CD4-positive, alpha-beta T cell (primary cell): ENCODE results near the gene DCBLD2. TPM values are rescaled to one million over a fixed set of nuclear protein-coding genes. Genes with fewer than 3 reads are reported as not detected.

Experiments used
- ATAC-seq: fragments of 200-7000 bp; cut with Tn5 transposase; one replicate; pipeline ENCODE4 v1.10.0; 2022; ENCODE audit warnings: mild to moderate bottlenecking; ENCODE audit not compliant: poor library complexity
- CTCF ChIA-PET: fragments of 350-600 bp; sonication (Branson Sonifier 250); formaldehyde crosslinking; loops from one replicate; lab custom pipeline; 2021; ENCODE audit warnings: antibody characterized with exemption, inconsistent platforms; lab: Charles Lee
- POLR2A ChIA-PET: fragments of 350-600 bp; sonication (Branson Sonifier 250); formaldehyde crosslinking; loops from one replicate; lab custom pipeline; 2021; ENCODE audit warnings: antibody characterized with exemption, inconsistent platforms; lab: Charles Lee
- DNase-seq, 14 experiments: peaks; one replicate each; pipeline ENCODE4 v3.0.0-alpha.2; 2013 to 2020; ENCODE audit warnings: mixed read lengths in 2 of 14
- H3K27ac ChIP-seq, 2 donors: one replicate each; pipeline versions ENCODE4 v1.5.1 to v1.7.0; 2013; ENCODE audit warnings: low read length in 2 of 2, low read depth in 1 of 2, mild to moderate bottlenecking in 1 of 2
- H3K27me3 ChIP-seq, 2 experiments: 1 replicate in 1 of 2; 2 replicates in 1 of 2; pipeline versions ENCODE4 v1.6.1 to v1.7.0; 2013; ENCODE audit warnings: low read length in 2 of 2, control low read depth in 1 of 2, mild to moderate bottlenecking in 1 of 2, moderate library complexity in 1 of 2; ENCODE audit not compliant: insufficient read depth in 2 of 2, control insufficient read depth in 1 of 2
- H3K36me3 ChIP-seq: one replicate; pipeline ENCODE4 v1.6.1; 2013; ENCODE audit warnings: low read length, control low read depth; ENCODE audit not compliant: insufficient read depth
- H3K4me1 ChIP-seq: one replicate; pipeline ENCODE4 v1.6.1; 2013; ENCODE audit warnings: low read length, control low read depth; ENCODE audit not compliant: insufficient read depth
- H3K4me3 ChIP-seq: one replicate; pipeline ENCODE4 v1.5.1; 2013; ENCODE audit warnings: mild to moderate bottlenecking, low read length, moderate library complexity
- H3K9me3 ChIP-seq, 2 experiments: 1 replicate in 1 of 2; 2 replicates in 1 of 2; pipeline versions ENCODE4 v1.6.1 to v1.7.0; 2013; ENCODE audit warnings: low read length in 2 of 2, mild to moderate bottlenecking in 2 of 2, control low read depth in 1 of 2, moderate library complexity in 1 of 2; ENCODE audit not compliant: control insufficient read depth in 1 of 2, insufficient read depth in 1 of 2
- H3K27ac Mint-ChIP-seq: one replicate; pipeline ENCODE4 v1.8.0; 2020; ENCODE audit warnings: mixed read lengths
- H3K27me3 Mint-ChIP-seq: one replicate; pipeline ENCODE4 v1.8.0; 2021; ENCODE audit warnings: mixed read lengths
- H3K36me3 Mint-ChIP-seq: one replicate; pipeline ENCODE4 v1.8.0; 2021; ENCODE audit warnings: low read depth, mixed read lengths
- H3K4me1 Mint-ChIP-seq: one replicate; pipeline ENCODE4 v1.8.0; 2021; ENCODE audit warnings: low read depth, mixed read lengths
- H3K4me3 Mint-ChIP-seq: one replicate; pipeline ENCODE4 v1.8.0; 2020; ENCODE audit warnings: mild to moderate bottlenecking, mixed read lengths
- H3K9me3 Mint-ChIP-seq: one replicate; pipeline ENCODE4 v1.8.0; 2020; ENCODE audit warnings: mixed read lengths
- intact Hi-C, 2 experiments: fragments of 100-400 bp; cut with DNase I in 1 of 2; cut with micrococcal nuclease in 1 of 2; formaldehyde crosslinking; loops; one replicate each; pipeline versions ENCODE4 v1.15.1 to v1.9.0; 2023 to 2025; cut with DNase I, micrococcal nuclease
- total RNA-seq, 174 experiments: library from RNA in 2 of 174; stranded (reverse) in 2 of 174; gene quantifications; one replicate each; pipeline ENCODE4 v1.2.3 and lab custom pipeline; 2021 to 2026
- TF ChIP-seq, protein P1 (sequence below): fragments of 200-600 bp; IDR thresholded peaks from one replicate; pipeline ENCODE4 v1.8.0; 2022; ENCODE audit warnings: antibody characterized with exemption, mild to moderate bottlenecking

The DCBLD2 gene
- total RNA-seq, 2 experiments from 2014 or later = 2.2 to 2.5 TPM

DNA sequence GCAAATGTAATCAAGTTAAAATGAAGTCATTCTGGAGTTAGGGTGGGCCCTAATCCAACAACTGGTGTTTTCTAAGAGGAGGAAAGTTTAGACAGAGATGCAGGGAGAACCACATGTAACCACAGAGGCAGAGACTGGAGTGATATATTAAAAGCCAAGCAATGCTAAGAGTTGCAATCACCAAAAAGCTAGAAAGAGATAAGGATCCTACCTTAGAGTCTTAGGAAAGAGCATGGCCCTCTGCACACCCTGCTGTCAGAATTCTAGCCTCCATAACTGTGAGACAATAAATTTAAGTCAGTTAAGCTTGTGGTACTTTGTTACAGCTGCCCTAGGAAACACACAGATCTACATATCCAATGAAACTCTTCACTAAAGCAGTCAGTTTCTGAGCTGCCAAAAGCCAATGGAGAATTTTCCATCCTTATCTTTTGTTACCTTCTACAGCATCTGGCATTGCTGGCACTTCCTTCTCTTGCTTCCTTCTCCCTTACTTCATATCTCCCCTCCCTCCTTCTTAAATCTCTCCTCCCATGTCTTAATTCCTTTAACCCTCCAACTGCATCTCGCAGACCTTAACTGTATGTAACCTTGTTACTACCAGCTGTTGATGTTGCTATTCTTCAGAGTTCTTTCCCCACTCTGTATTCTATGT, 11.2 kb downstream of the DCBLD2 start:
- H3K9me3 ChIP-seq = no peaks in the 10 kb centered on the region
- no peaks in the 10 kb centered on the region for H3K36me3 ChIP-seq
- Mint-ChIP-seq H3K27me3 (no peaks in the 10 kb centered on the region), H3K4me1 (no peaks in the 10 kb centered on the region), H3K9me3 (no peaks in the 10 kb centered on the region), H3K4me3 (no peak overlapping the region), H3K36me3 (no peaks in the 10 kb centered on the region), H3K27ac (no peak overlapping the region)
- H3K4me1 ChIP-seq = no peaks in the 10 kb centered on the region
- POLR2A ChIA-PET = interaction anchor here (1.4 kb wide), 1 partner anchor 11 kb away, joined by 5 read pairs; the partner anchor contains the start of gene DCBLD2
- H3K27me3 ChIP-seq = no peaks in the 10 kb centered on the region
- ATAC-seq (no peak), DNase-seq (no peak)
- CTCF ChIA-PET = no interaction called here
- intact Hi-C loops = loop anchor here in 1 of 2 experiments (10.0 kb wide), 2 partner anchors 916 to 1126 kb away; partner anchors contain the start of genes ARL6 and RIOX2
- TF ChIP-seq, protein P1, sequence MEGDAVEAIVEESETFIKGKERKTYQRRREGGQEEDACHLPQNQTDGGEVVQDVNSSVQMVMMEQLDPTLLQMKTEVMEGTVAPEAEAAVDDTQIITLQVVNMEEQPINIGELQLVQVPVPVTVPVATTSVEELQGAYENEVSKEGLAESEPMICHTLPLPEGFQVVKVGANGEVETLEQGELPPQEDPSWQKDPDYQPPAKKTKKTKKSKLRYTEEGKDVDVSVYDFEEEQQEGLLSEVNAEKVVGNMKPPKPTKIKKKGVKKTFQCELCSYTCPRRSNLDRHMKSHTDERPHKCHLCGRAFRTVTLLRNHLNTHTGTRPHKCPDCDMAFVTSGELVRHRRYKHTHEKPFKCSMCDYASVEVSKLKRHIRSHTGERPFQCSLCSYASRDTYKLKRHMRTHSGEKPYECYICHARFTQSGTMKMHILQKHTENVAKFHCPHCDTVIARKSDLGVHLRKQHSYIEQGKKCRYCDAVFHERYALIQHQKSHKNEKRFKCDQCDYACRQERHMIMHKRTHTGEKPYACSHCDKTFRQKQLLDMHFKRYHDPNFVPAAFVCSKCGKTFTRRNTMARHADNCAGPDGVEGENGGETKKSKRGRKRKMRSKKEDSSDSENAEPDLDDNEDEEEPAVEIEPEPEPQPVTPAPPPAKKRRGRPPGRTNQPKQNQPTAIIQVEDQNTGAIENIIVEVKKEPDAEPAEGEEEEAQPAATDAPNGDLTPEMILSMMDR = no peak
- H3K4me3 ChIP-seq = no peak overlapping the region
- H3K27ac ChIP-seq = no peak overlapping the region

DNA sequence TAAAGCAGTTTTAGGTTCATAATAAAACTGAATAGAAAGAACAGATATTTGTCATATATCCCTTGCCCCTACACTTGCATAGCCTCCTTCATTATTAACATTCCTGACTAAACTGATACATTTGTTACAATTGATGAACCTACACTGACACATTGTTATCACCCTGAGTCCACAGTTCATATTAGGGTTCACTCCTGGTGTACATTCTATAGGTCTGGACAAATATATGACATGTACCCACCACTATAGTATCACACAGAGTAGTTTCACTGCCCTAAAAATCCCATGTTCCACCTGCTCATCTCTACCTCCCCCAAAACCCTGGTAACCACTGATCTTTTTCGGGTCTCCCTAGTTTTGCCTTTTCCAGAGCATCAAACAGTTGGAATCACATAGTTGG, 13.8 kb downstream of the DCBLD2 start:
- Mint-ChIP-seq H3K27me3 (no peaks in the 10 kb centered on the region), H3K36me3 (no peaks in the 10 kb centered on the region), H3K27ac (no peak overlapping the region), H3K4me1 (no peaks in the 10 kb centered on the region), H3K4me3 (no peak overlapping the region), H3K9me3 (no peaks in the 10 kb centered on the region)
- no peaks in the 10 kb centered on the region for H3K27me3 ChIP-seq
- TF ChIP-seq, protein P1 = no peak
- H3K4me3 ChIP-seq = no peak overlapping the region
- ATAC-seq = no peak
- CTCF ChIA-PET = no interaction called here
- no peak overlapping the region for H3K27ac ChIP-seq
- intact Hi-C loops = no loop called here
- no peaks in the 10 kb centered on the region for H3K36me3 ChIP-seq
- no peak for DNase-seq
- no peaks in the 10 kb centered on the region for H3K4me1 ChIP-seq
- H3K9me3 ChIP-seq = no peaks in the 10 kb centered on the region
- POLR2A ChIA-PET = no interaction called here

DNA sequence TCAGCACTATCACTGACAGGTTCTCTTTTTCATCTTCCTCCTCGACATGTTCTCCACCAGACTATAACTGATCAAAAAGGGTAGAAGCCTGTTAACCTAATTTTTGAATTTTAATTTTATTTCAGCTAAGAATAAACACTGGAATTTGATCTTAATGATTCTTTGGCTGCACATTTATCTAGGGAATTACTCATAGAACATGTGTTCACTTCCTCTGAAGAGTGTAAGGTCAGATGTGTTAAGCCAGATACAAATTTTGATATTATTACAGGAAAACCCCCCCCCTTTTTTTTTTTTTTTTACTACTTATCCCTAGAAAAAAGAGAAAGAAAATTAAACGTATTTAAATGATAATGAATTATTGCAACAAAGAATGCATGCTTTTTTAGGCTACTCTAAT, 15.0 kb downstream of the DCBLD2 start:
- Mint-ChIP-seq H3K4me1 (no peaks in the 10 kb centered on the region), H3K4me3 (no peak overlapping the region), H3K27me3 (no peaks in the 10 kb centered on the region), H3K27ac (no peak overlapping the region), H3K36me3 (peaks cover 2% of the 10 kb centered on the region), H3K9me3 (no peaks in the 10 kb centered on the region)
- H3K36me3 ChIP-seq = no peaks in the 10 kb centered on the region
- no peak overlapping the region for H3K4me3 ChIP-seq
- CTCF ChIA-PET = no interaction called here
- DNase-seq (no peak), ATAC-seq (no peak)
- intact Hi-C loops = no loop called here
- H3K9me3 ChIP-seq = no peaks in the 10 kb centered on the region
- H3K27ac ChIP-seq = no peak overlapping the region
- H3K27me3 ChIP-seq = no peaks in the 10 kb centered on the region
- TF ChIP-seq, protein P1 = no peak
- no peaks in the 10 kb centered on the region for H3K4me1 ChIP-seq
- POLR2A ChIA-PET = no interaction called here
